ENCODE measurements around the gene AGK. TPM values are rescaled to one million over a fixed set of nuclear protein-coding genes. Genes with fewer than 3 reads are reported as not detected.
"Not testable (repeated sequence)": the region's sequence is repeated elsewhere in the genome, so short reads cannot be mapped to it uniquely, and the experiment has no call there.

Gene AGK
- total RNA-seq, 1 donor from 2014 or later = 28.6 TPM

- no peak overlapping the region for H2AFZ ChIP-seq (ENCODE audit: low read depth, low read length)
- DNase-seq (ENCODE audit: low read depth) (no peak), FAIRE-seq (no peak)
- H3K27ac ChIP-seq (ENCODE audit: low read depth, low read length) = no peak overlapping the region
- no peaks in the 10 kb centered on the region for H3K27me3 ChIP-seq (ENCODE audit: insufficient read depth, low read length)
- Mint-ChIP-seq H3K27ac (ENCODE audit: unreplicated experiment) (no peak overlapping the region), H3K36me3 (ENCODE audit: low read depth, unreplicated experiment) (no peaks in the 10 kb centered on the region), H3K4me1 (ENCODE audit: low read depth, unreplicated experiment) (no peaks in the 10 kb centered on the region), H3K4me3 (ENCODE audit: unreplicated experiment) (no peak overlapping the region), H3K27me3 (ENCODE audit: low read depth, unreplicated experiment) (no peaks in the 10 kb centered on the region), H3K9me3 (ENCODE audit: unreplicated experiment) (no peaks in the 10 kb centered on the region)
- no peak overlapping the region for H3K4me2 ChIP-seq (ENCODE audit: low read length)
- no peaks in the 10 kb centered on the region for H3K4me1 ChIP-seq (ENCODE audit: insufficient read depth, low read length)
- H4K20me1 ChIP-seq (ENCODE audit: insufficient read depth, low read length) = peaks cover 35% of the 10 kb centered on the region
- peaks cover 11% of the 10 kb centered on the region for H3K36me3 ChIP-seq (ENCODE audit: insufficient read depth, low read length)
- no peak overlapping the region for H3K9ac ChIP-seq (ENCODE audit: low read length)
- H3K4me3 ChIP-seq (ENCODE audit: insufficient read depth, low read depth, low read length) = no peak overlapping the region
- no peak for TF ChIP-seq EZH2 (IDR thresholded peaks at IDR 0.05; ENCODE audit: insufficient read depth, low read length)
- TF ChIP-seq, protein P1, sequence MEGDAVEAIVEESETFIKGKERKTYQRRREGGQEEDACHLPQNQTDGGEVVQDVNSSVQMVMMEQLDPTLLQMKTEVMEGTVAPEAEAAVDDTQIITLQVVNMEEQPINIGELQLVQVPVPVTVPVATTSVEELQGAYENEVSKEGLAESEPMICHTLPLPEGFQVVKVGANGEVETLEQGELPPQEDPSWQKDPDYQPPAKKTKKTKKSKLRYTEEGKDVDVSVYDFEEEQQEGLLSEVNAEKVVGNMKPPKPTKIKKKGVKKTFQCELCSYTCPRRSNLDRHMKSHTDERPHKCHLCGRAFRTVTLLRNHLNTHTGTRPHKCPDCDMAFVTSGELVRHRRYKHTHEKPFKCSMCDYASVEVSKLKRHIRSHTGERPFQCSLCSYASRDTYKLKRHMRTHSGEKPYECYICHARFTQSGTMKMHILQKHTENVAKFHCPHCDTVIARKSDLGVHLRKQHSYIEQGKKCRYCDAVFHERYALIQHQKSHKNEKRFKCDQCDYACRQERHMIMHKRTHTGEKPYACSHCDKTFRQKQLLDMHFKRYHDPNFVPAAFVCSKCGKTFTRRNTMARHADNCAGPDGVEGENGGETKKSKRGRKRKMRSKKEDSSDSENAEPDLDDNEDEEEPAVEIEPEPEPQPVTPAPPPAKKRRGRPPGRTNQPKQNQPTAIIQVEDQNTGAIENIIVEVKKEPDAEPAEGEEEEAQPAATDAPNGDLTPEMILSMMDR (IDR thresholded peaks at IDR 0.05; ENCODE audit: insufficient read depth, low read depth, low read length) = no peak
- H3K79me2 ChIP-seq (ENCODE audit: insufficient read depth, low read length) = peaks cover 7% of the 10 kb centered on the region
- no peaks in the 10 kb centered on the region for H3K9me3 ChIP-seq (ENCODE audit: insufficient read depth, low read depth, low read length)
These were observed 135.5 kb downstream of the AGK start for GRCh38 chr7:141686670-141687069.

DNA sequence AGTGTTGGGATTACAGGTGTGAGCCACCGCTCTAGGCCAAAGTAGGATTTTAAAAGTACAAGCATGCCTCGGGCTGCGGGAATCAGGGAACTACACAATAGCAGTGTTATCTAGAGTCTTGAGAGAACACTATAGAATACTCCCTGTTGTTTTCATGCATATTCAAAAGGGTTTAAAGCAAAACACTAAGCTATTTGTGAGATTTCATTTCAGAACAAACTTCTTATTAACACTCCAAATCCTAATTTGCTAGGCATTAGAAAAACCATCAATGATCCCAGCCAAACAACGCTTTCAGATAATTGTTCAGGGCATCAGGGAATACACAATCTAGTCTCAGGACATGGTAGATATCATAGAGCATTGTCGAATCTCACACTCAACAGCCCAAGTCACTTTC is 136.8 kb downstream of the AGK start:
- Mint-ChIP-seq H3K27me3 (ENCODE audit: low read depth, unreplicated experiment) (no peaks in the 10 kb centered on the region), H3K4me1 (ENCODE audit: low read depth, unreplicated experiment) (no peaks in the 10 kb centered on the region), H3K9me3 (ENCODE audit: unreplicated experiment) (no peaks in the 10 kb centered on the region), H3K36me3 (ENCODE audit: low read depth, unreplicated experiment) (no peaks in the 10 kb centered on the region), H3K4me3 (ENCODE audit: unreplicated experiment) (no peak overlapping the region), H3K27ac (ENCODE audit: unreplicated experiment) (no peak overlapping the region)
- Histone ChIP-seq H4K20me1 (ENCODE audit: insufficient read depth, low read length) (peaks cover 35% of the 10 kb centered on the region), H3K4me3 (ENCODE audit: insufficient read depth, low read depth, low read length) (no peak overlapping the region), H3K4me2 (ENCODE audit: low read length) (no peak overlapping the region), H3K36me3 (ENCODE audit: insufficient read depth, low read length) (peaks cover 7% of the 10 kb centered on the region), H3K9me3 (ENCODE audit: insufficient read depth, low read depth, low read length) (no peaks in the 10 kb centered on the region), H3K79me2 (ENCODE audit: insufficient read depth, low read length) (peaks cover 13% of the 10 kb centered on the region), H3K9ac (ENCODE audit: low read length) (no peak overlapping the region), H3K27me3 (ENCODE audit: insufficient read depth, low read length) (no peaks in the 10 kb centered on the region), H3K27ac (ENCODE audit: low read depth, low read length) (no peak overlapping the region), H2AFZ (ENCODE audit: low read depth, low read length) (no peak overlapping the region), H3K4me1 (ENCODE audit: insufficient read depth, low read length) (no peaks in the 10 kb centered on the region)
- TF ChIP-seq, protein P1 (IDR thresholded peaks at IDR 0.05; ENCODE audit: insufficient read depth, low read depth, low read length) = no peak
- DNase-seq (ENCODE audit: low read depth) = no peak
- FAIRE-seq = no peak

DNA sequence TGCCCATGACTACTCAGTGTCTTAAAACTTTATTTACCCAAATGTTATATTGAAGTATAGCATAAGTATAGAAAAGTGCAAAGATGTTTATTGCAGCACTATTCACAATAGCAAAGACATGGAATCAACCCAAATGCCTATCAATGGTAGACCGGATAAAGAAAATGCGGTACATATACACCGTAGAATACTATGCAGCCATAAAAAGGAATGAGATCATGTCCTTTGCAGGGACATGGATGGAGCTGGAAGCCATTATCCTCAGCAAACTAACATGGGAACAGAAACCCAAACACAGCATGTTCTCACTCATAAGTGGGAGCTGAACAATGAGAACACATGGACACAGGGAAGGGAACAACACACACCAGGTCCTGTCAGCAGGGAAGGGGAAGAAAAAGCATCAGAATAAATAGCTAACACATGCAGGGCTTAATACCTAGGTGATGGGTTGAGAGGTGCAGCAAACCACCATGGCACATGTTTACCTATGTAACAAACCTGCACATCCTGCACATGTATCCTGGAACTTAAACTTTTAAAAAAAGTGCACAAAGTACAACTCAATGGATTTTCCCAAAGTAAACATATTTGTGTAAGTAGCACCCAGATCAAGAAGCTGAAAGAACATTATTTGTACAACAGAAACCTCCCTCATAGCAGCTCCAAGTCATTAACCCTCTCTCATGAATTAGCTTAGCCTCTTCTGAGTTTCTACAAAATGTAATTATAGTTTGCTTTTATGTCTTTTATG is 138.0 kb downstream of the AGK start:
- not testable (repeated sequence) for H3K4me1 ChIP-seq (ENCODE audit: insufficient read depth, low read length); H3K4me3 Mint-ChIP-seq (ENCODE audit: unreplicated experiment); H3K27ac Mint-ChIP-seq (ENCODE audit: unreplicated experiment); DNase-seq (ENCODE audit: low read depth); H3K9me3 ChIP-seq (ENCODE audit: insufficient read depth, low read depth, low read length); FAIRE-seq; H3K4me3 ChIP-seq (ENCODE audit: insufficient read depth, low read depth, low read length); H3K9me3 Mint-ChIP-seq (ENCODE audit: unreplicated experiment); H3K36me3 ChIP-seq (ENCODE audit: insufficient read depth, low read length); H3K27ac ChIP-seq (ENCODE audit: low read depth, low read length); H3K9ac ChIP-seq (ENCODE audit: low read length); H3K4me1 Mint-ChIP-seq (ENCODE audit: low read depth, unreplicated experiment); H2AFZ ChIP-seq (ENCODE audit: low read depth, low read length); H3K27me3 ChIP-seq (ENCODE audit: insufficient read depth, low read length); H3K27me3 Mint-ChIP-seq (ENCODE audit: low read depth, unreplicated experiment); H3K4me2 ChIP-seq (ENCODE audit: low read length); H3K36me3 Mint-ChIP-seq (ENCODE audit: low read depth, unreplicated experiment)
- Histone ChIP-seq H3K79me2 (ENCODE audit: insufficient read depth, low read length) (peaks cover 13% of the 10 kb centered on the region), H4K20me1 (ENCODE audit: insufficient read depth, low read length) (peaks cover 35% of the 10 kb centered on the region)
